ENCODE results near the gene KCNMA1. TPM values are rescaled to one million over a fixed set of nuclear protein-coding genes. Genes with fewer than 3 reads are reported as not detected.

The KCNMA1 gene
- total and polyA plus RNA-seq, 2 donors (not counting 1 experiment from before 2014, with no cell fraction given), result 0.82 to 3.1 TPM

GRCh38 chr10:76973091-76974016 lies 664.3 kb downstream of the KCNMA1 start:
- H3K9me3 Mint-ChIP-seq (ENCODE audit: insufficient read depth), result no peaks in the 10 kb centered on the region
- ATAC-seq (ENCODE audit: low read depth), result no peak
- peaks cover 0 to 2% (median 0%) of the 10 kb centered on the region in 4 experiments for H3K27me3 ChIP-seq (replicated peaks in 1 of 4; ENCODE audit: control extremely low read depth in 1 of 4, control insufficient read depth in 3 of 4, insufficient read depth in 4 of 4, low read length in 3 of 4)
- CTCF ChIA-PET, result interaction anchor here (1.4 to 4.4 kb wide), 2 partner anchors 11 kb away, joined by 4 to 25 read pairs; no protein-coding TSS in a partner anchor
- H3K36me3 ChIP-seq (replicated peaks in 1 of 2; ENCODE audit: control extremely low read depth in 1 of 2, control insufficient read depth in 1 of 2, extremely low read depth in 1 of 2, insufficient read depth in 2 of 2, low read length in 1 of 2), result no peaks in the 10 kb centered on the region
- no peak overlapping the region for H2AFZ ChIP-seq (ENCODE audit: insufficient read depth, low read depth, low read length, poor library complexity, severe bottlenecking)
- H3K79me2 ChIP-seq (ENCODE audit: control insufficient read depth, insufficient read depth, low read length), result no peaks in the 10 kb centered on the region
- H3K4me1 ChIP-seq (ENCODE audit: control insufficient read depth in 2 of 2, insufficient read depth in 2 of 2, low read length in 2 of 2), result no peaks in the 10 kb centered on the region
- intact Hi-C loops (cut with micrococcal nuclease), result no loop called here
- H3K4me2 ChIP-seq (replicated peaks; ENCODE audit: low read depth, low read length, poor library complexity, severe bottlenecking), result no peak overlapping the region
- no peak overlapping the region for H3K4me3 Mint-ChIP-seq
- TF ChIP-seq CTCF (IDR thresholded peaks at IDR 0.05) (no peak), EZH2 (IDR thresholded peaks at IDR 0.05; ENCODE audit: borderline replicate concordance, insufficient read depth, low read depth, low read length, poor library complexity, severe bottlenecking) (no peak)
- H3K27ac Mint-ChIP-seq, result no peak overlapping the region
- no peaks in the 10 kb centered on the region for H3K9me3 ChIP-seq (ENCODE audit: control extremely low read depth in 1 of 3, control insufficient read depth in 2 of 3, insufficient read depth in 1 of 3, low read length in 2 of 3)
- no peak overlapping the region for H3K9ac ChIP-seq (ENCODE audit: low read length)
- POLR2A ChIA-PET, result no interaction called here
- H3K27ac ChIP-seq (ENCODE audit: low read length in 2 of 2), result no peak overlapping the region
- DNase-seq, result no peak
- 92% methylated on average over 4 of the region's 10 CpGs for WGBS (ENCODE audit: insufficient coverage)
- no peak overlapping the region for H3K4me3 ChIP-seq (ENCODE audit: control extremely low read depth in 1 of 5, extremely low read depth in 1 of 5, insufficient read depth in 1 of 5, low read depth in 2 of 5, low read length in 4 of 5)
- no peaks in the 10 kb centered on the region for H3K4me1 Mint-ChIP-seq
- no peaks in the 10 kb centered on the region for H3K27me3 Mint-ChIP-seq
- no peaks in the 10 kb centered on the region for H4K20me1 ChIP-seq (ENCODE audit: control insufficient read depth, insufficient read depth, low read length, poor library complexity, severe bottlenecking)

DNA sequence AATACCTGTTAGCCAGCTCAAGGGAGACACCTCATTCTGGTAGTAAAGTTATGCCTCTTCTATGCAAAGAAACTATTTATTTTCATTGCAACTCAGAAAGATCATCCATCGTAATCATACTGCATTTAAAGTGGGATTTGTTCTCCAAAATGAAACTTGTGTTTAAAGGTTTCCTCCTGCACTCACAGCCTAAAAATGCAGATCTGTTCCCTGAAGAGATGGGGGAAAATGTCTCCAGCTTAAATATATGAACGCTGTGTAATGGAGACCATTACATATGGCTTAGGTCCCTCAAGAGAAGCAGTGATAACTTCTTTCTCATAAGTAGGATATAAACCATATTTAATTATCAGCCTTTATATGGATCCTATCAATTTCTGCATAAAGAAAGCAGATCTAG lies 665.1 kb downstream of the KCNMA1 start:
- H3K4me3 ChIP-seq (ENCODE audit: control extremely low read depth in 1 of 5, extremely low read depth in 1 of 5, insufficient read depth in 1 of 5, low read depth in 2 of 5, low read length in 4 of 5), result no peak overlapping the region
- H3K36me3 ChIP-seq (replicated peaks in 1 of 2; ENCODE audit: control extremely low read depth in 1 of 2, control insufficient read depth in 1 of 2, extremely low read depth in 1 of 2, insufficient read depth in 2 of 2, low read length in 1 of 2), result no peaks in the 10 kb centered on the region
- no peak overlapping the region for H3K9ac ChIP-seq (ENCODE audit: low read length)
- no peak overlapping the region for H3K27ac Mint-ChIP-seq
- no peaks in the 10 kb centered on the region for H3K4me1 Mint-ChIP-seq
- CTCF ChIA-PET, result interaction anchor here (4.4 kb wide), 1 partner anchor 11 kb away, joined by 25 read pairs; no protein-coding TSS in a partner anchor
- peaks cover 0 to 2% (median 0%) of the 10 kb centered on the region in 4 experiments for H3K27me3 ChIP-seq (replicated peaks in 1 of 4; ENCODE audit: control extremely low read depth in 1 of 4, control insufficient read depth in 3 of 4, insufficient read depth in 4 of 4, low read length in 3 of 4)
- TF ChIP-seq EZH2 (IDR thresholded peaks at IDR 0.05; ENCODE audit: borderline replicate concordance, insufficient read depth, low read depth, low read length, poor library complexity, severe bottlenecking) (no peak), CTCF (IDR thresholded peaks at IDR 0.05) (no peak)
- H2AFZ ChIP-seq (ENCODE audit: insufficient read depth, low read depth, low read length, poor library complexity, severe bottlenecking), result no peak overlapping the region
- H3K27me3 Mint-ChIP-seq, result no peaks in the 10 kb centered on the region
- POLR2A ChIA-PET, result no interaction called here
- H3K9me3 ChIP-seq (ENCODE audit: control extremely low read depth in 1 of 3, control insufficient read depth in 2 of 3, insufficient read depth in 1 of 3, low read length in 2 of 3), result peaks cover 0 to 2% (median 0%) of the 10 kb centered on the region in 3 donors
- H3K4me3 Mint-ChIP-seq, result no peak overlapping the region
- ATAC-seq (ENCODE audit: low read depth), result no peak
- H3K27ac ChIP-seq (ENCODE audit: low read length in 2 of 2), result no peak overlapping the region
- no peaks in the 10 kb centered on the region for H3K9me3 Mint-ChIP-seq (ENCODE audit: insufficient read depth)
- intact Hi-C loops (cut with micrococcal nuclease), result no loop called here
- no peaks in the 10 kb centered on the region for H3K4me1 ChIP-seq (ENCODE audit: control insufficient read depth in 2 of 2, insufficient read depth in 2 of 2, low read length in 2 of 2)
- H3K79me2 ChIP-seq (ENCODE audit: control insufficient read depth, insufficient read depth, low read length), result no peaks in the 10 kb centered on the region
- H4K20me1 ChIP-seq (ENCODE audit: control insufficient read depth, insufficient read depth, low read length, poor library complexity, severe bottlenecking), result no peaks in the 10 kb centered on the region
- no peak overlapping the region for H3K4me2 ChIP-seq (replicated peaks; ENCODE audit: low read depth, low read length, poor library complexity, severe bottlenecking)
- no CpG with 5 or more reads among the region's 2 CpGs for WGBS (ENCODE audit: insufficient coverage)
- DNase-seq, result no peak

Measured in B cell (primary cell).